ENCODE results near the gene URI1. TPM values are rescaled to one million over a fixed set of nuclear protein-coding genes. Genes with fewer than 3 reads are reported as not detected.

The URI1 gene
- total RNA-seq, 6 experiments from 2014 or later, result 18.8 to 29.4 (median 22.2) TPM

DNA sequence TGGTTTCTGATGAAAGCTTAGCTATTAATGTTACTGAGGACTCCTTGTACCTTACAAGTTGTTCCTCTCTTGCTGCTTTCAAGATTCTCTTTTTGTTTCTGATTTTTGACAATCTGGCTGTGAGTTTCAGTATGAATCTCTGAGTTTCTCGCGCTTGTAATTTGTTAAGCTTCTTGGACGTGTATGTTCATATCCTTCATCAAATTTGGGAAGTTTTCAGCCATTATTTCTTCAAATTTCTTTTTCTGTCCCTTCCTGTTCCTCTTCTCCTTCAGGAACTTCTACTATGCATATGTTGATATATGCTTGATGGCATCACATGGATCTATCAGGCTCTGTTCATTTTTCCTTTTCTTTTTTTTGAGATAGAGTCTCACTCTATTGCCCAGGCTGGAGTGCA, 5.6 kb upstream of the URI1 start:
- DNase-seq, result no peak
- WGBS (ENCODE audit: insufficient coverage, low coverage, low lambda C conversion rate, missing lambda C conversion rate), result 80% methylated on average over 3 of the region's 3 CpGs
- Histone ChIP-seq H3K4me3 (no peak overlapping the region), H3K27ac (no peak overlapping the region), H3K27me3 (no peaks in the 10 kb centered on the region), H3K4me1 (peaks cover 0 to under 1% (median 0%) of the 10 kb centered on the region in 4 donors), H3K36me3 (no peaks in the 10 kb centered on the region), H3K9me3 (peaks cover 0 to 7% (median 0%) of the 10 kb centered on the region in 4 donors)
- ATAC-seq, result no peak
- intact Hi-C loops (cut with DNase I), result no loop called here
- TF ChIP-seq CTCF (IDR thresholded peaks at IDR 0.05) (no peak), POLR2A (IDR thresholded peaks at IDR 0.05) (no peak)

DNA sequence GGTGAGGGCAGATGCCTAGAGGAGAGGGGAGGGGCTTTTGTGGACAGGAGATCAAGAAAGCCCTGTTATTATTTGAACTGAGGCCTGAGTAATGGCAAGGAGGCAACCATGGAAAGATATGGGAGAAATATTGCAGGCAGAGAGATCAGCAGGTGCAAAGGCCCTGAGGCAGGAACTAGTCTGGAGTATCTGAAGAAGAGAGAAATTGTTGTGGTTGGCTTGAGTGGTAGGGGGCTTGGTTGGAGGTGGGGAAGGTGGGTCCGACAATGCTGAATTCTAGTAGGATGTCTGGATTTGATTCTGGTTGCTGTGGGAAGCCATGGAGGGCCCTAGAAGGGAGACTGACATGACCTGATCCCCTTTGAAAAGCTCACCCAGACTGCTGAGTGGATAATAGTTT, 2.4 kb upstream of the URI1 start:
- TF ChIP-seq CTCF (IDR thresholded peaks at IDR 0.05) (no peak), POLR2A (IDR thresholded peaks at IDR 0.05) (no peak)
- WGBS (ENCODE audit: insufficient coverage, low coverage, low lambda C conversion rate, missing lambda C conversion rate), result no CpG with 5 or more reads among the region's 1 CpG
- H3K4me1 ChIP-seq, result peaks cover 0 to 19% (median 3%) of the 10 kb centered on the region in 4 donors
- no peaks in the 10 kb centered on the region for H3K36me3 ChIP-seq
- H3K4me3 ChIP-seq, result no peak overlapping the region
- H3K27me3 ChIP-seq, result no peaks in the 10 kb centered on the region
- DNase-seq (no peak), ATAC-seq (no peak)
- intact Hi-C loops (cut with DNase I), result no loop called here
- peaks cover 0 to 5% (median 0%) of the 10 kb centered on the region in 4 donors for H3K9me3 ChIP-seq
- no peak overlapping the region for H3K27ac ChIP-seq

DNA sequence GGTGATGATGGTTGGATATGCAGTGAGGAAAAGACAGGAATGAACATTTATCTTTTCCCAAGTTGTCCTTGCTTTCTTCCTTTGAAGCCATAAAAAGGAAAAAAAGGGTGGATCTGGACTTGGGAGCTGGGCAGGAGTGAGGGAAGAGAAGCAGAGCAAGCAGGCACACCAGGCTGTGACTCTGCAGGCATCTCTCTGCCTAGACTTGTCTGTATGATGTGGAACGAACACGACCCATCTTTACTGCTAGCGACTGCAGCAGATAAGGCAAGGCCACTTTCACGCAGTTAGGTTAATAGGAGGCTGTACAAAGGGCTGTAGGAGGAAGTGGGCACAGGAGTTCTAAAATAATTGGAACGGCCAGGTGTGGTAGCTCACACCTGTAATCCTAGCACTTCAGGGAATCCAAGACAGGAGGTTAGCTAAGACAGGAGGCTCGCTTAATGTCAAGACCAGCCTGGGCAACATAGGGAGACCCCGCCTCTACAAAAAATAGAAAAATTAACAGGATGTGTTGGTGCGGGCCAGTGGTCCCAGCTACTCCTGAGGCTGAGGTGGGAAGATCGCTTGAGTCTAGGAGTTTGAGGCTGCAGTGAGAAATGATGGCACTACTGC, 961 bp upstream of the URI1 start:
- Histone ChIP-seq H3K4me1 (peaks cover 0 to 19% (median 3%) of the 10 kb centered on the region in 4 donors), H3K9me3 (no peaks in the 10 kb centered on the region), H3K27ac (no peak overlapping the region), H3K36me3 (no peaks in the 10 kb centered on the region), H3K4me3 (no peak overlapping the region), H3K27me3 (no peaks in the 10 kb centered on the region)
- intact Hi-C loops (cut with DNase I), result no loop called here
- ATAC-seq (no peak), DNase-seq (no peak)
- no peak for TF ChIP-seq POLR2A (IDR thresholded peaks at IDR 0.05)
- no peak for TF ChIP-seq CTCF (IDR thresholded peaks at IDR 0.05)
- WGBS (ENCODE audit: insufficient coverage, low coverage, low lambda C conversion rate, missing lambda C conversion rate), result 83% methylated on average over 8 of the region's 9 CpGs

- WGBS (ENCODE audit: insufficient coverage, low coverage, low lambda C conversion rate, missing lambda C conversion rate), result 7% methylated on average over 21 of the region's 79 CpGs
- intact Hi-C loops (cut with DNase I), result no loop called here
- no peaks in the 10 kb centered on the region for H3K9me3 ChIP-seq
- no peaks in the 10 kb centered on the region for H3K36me3 ChIP-seq
- H3K27me3 ChIP-seq, result no peaks in the 10 kb centered on the region
- H3K4me1 ChIP-seq, result peaks cover 0 to 19% (median 3%) of the 10 kb centered on the region in 4 donors
- peak; percentile 76 to 80 (median 76) for DNase-seq
- peak; percentile 75 to 81 (median 78) for ATAC-seq
- TF ChIP-seq POLR2A (IDR thresholded peaks at IDR 0.05) (no peak), CTCF (IDR thresholded peaks at IDR 0.05) (peak in 1 of 4 donors; percentile 16)
- peak overlapping the region; percentile 82 to 87 (median 86) for H3K4me3 ChIP-seq
- peak overlapping the region in 1 of 3 donors; percentile 52 for H3K27ac ChIP-seq
Measured at GRCh38 chr19:29942404-29943261, 594 bp downstream of the URI1 start.
